Esophagus squamous epithelium (tissue), 4 donors: ENCODE results near the gene OSBPL5.

Experiments used
- CTCF ChIP-seq, 6 experiments: fragments of 450-650 bp in 4 of 6; fragments of 200-600 bp in 2 of 6; sonication (generic) in 2 of 6; IDR thresholded peaks; one replicate each; pipeline ENCODE4 v1.5.1; 2016 to 2019; ENCODE audit warnings: antibody characterized with exemption in 6 of 6, mild to moderate bottlenecking in 4 of 6, moderate library complexity in 4 of 6
- POLR2A ChIP-seq, 4 donors: fragments of 450-650 bp; IDR thresholded peaks; one replicate each; pipeline ENCODE4 v1.6.1; 2017; ENCODE audit warnings: antibody characterized with exemption in 4 of 4, mild to moderate bottlenecking in 4 of 4, moderate library complexity in 3 of 4

GRCh38 chr11:3139481-3140290, 25.4 kb downstream of the OSBPL5 start:
- TF ChIP-seq CTCF (IDR thresholded peaks at IDR 0.05) (no peak), POLR2A (IDR thresholded peaks at IDR 0.05) (no peak)
